T-cell (primary cell): ENCODE measurements around the gene LY6G6F. TPM values are rescaled to one million over a fixed set of nuclear protein-coding genes. Genes with fewer than 3 reads are reported as not detected.

Source experiments
- ATAC-seq, 4 experiments: fragments of 200-7000 bp in 3 of 4; fragments of 150-1000 bp in 1 of 4; cut with Tn5 transposase; replicated peaks in 1 of 4; 1 replicate in 3 of 4; 2 replicates in 1 of 4; pipeline ENCODE4 v1.10.0; 2021; ENCODE audit warnings: moderate library complexity in 3 of 4, mild to moderate bottlenecking in 2 of 4, moderate number of reproducible peaks in 1 of 4
- CTCF ChIA-PET, 2 donors: fragments of 300-600 bp; sonication (Branson Sonifier 250); formaldehyde crosslinking; loops; one replicate each; lab custom pipeline; 2022; ENCODE audit warnings: antibody characterized with exemption in 2 of 2; lab: Charles Lee
- POLR2A ChIA-PET, 2 donors: fragments of 300-600 bp; sonication (Branson Sonifier 250); formaldehyde crosslinking; loops; one replicate each; lab custom pipeline; 2022; ENCODE audit warnings: antibody characterized with exemption in 2 of 2; lab: Charles Lee
- DNase-seq, 35 experiments: peaks; one replicate each; pipeline versions ENCODE4 v3.0.0 to v3.0.0-alpha.2; 2013 to 2023
- H3K27ac ChIP-seq: one replicate; pipeline ENCODE4 v1.5.1; 2013; ENCODE audit warnings: low read length
- H3K27me3 ChIP-seq, 2 experiments: replicated peaks in 1 of 2; 1 replicate in 1 of 2; 2 replicates in 1 of 2; pipeline versions ENCODE4 v1.6.1 to v1.7.0; 2013; ENCODE audit warnings: low read length in 1 of 2, mixed read lengths in 1 of 2; ENCODE audit not compliant: control insufficient read depth in 2 of 2, insufficient read depth in 2 of 2; ENCODE audit errors: extremely low read depth in 1 of 2
- H3K36me3 ChIP-seq, 2 donors: 1 replicate in 1 of 2; 2 replicates in 1 of 2; pipeline versions ENCODE4 v1.6.1 to v1.7.0; 2013; ENCODE audit warnings: low read length in 1 of 2; ENCODE audit not compliant: control insufficient read depth in 2 of 2, insufficient read depth in 1 of 2; ENCODE audit errors: extremely low read depth in 1 of 2
- H3K4me1 ChIP-seq, 2 experiments: 1 replicate in 1 of 2; 2 replicates in 1 of 2; pipeline versions ENCODE4 v1.6.1 to v1.7.0; 2013; ENCODE audit warnings: low read length in 2 of 2, mixed read lengths in 1 of 2; ENCODE audit not compliant: insufficient read depth in 2 of 2, control insufficient read depth in 1 of 2; ENCODE audit errors: extremely low read depth in 1 of 2
- H3K4me3 ChIP-seq, 2 donors: 1 replicate in 1 of 2; 2 replicates in 1 of 2; pipeline versions ENCODE4 v1.5.1 to v1.7.0; 2013; ENCODE audit warnings: mild to moderate bottlenecking in 2 of 2, low read length in 1 of 2, moderate library complexity in 1 of 2; ENCODE audit not compliant: control insufficient read depth in 1 of 2; ENCODE audit errors: extremely low read depth in 1 of 2
- H3K9me3 ChIP-seq: 2 replicates; pipeline ENCODE4 v1.7.0; 2013
- H3K27ac Mint-ChIP-seq, 2 donors: one replicate each; pipeline ENCODE4 v1.8.0; 2020 to 2021; ENCODE audit warnings: mild to moderate bottlenecking in 2 of 2, mixed read lengths in 2 of 2
- H3K27me3 Mint-ChIP-seq, 2 donors: one replicate each; pipeline ENCODE4 v1.8.0; 2021 to 2022; ENCODE audit warnings: mixed read lengths in 2 of 2
- H3K36me3 Mint-ChIP-seq: one replicate; pipeline ENCODE4 v1.8.0; 2021; ENCODE audit warnings: mixed read lengths
- H3K4me1 Mint-ChIP-seq, 3 donors: one replicate each; pipeline ENCODE4 v1.8.0; 2020 to 2022; ENCODE audit warnings: mixed read lengths in 3 of 3, mild to moderate bottlenecking in 1 of 3
- H3K4me3 Mint-ChIP-seq, 3 donors: one replicate each; pipeline ENCODE4 v1.8.0; 2020 to 2022; ENCODE audit warnings: mild to moderate bottlenecking in 3 of 3, mixed read lengths in 3 of 3, moderate library complexity in 3 of 3
- H3K9me3 Mint-ChIP-seq, 3 donors: one replicate each; pipeline ENCODE4 v1.8.0; 2020 to 2022; ENCODE audit warnings: mixed read lengths in 3 of 3
- WGBS: methylation state at CpG from one replicate; pipeline ENCODE4 v1.1.5; 2013; ENCODE audit warnings: missing lambda C conversion rate; ENCODE audit not compliant: insufficient coverage; 5-methylcytosine and 5-hydroxymethylcytosine counted together
- total RNA-seq, 35 experiments: library from RNA in 6 of 35; stranded (reverse) in 6 of 35; fragments of 120-200 nt in 1 of 35; gene quantifications; one replicate each; pipeline versions ENCODE4 v1.2.1 to v1.2.4 and lab custom pipeline; 2013 to 2026

Gene LY6G6F
- total RNA-seq, 5 donors from 2014 or later (not counting 1 experiment from before 2014, with no cell fraction given): not detected

- DNase-seq (peak; percentile 54 to 88 (median 75)), ATAC-seq (peak; percentile 71 to 80 (median 76))
- Histone ChIP-seq H3K36me3 (peaks cover 4 to 36% of the 10 kb centered on the region in 2 donors), H3K9me3 (no peaks in the 10 kb centered on the region), H3K27me3 (no peaks in the 10 kb centered on the region), H3K27ac (peak overlapping the region; percentile 22), H3K4me1 (peaks cover 17 to 58% of the 10 kb centered on the region in 2 experiments), H3K4me3 (peak overlapping the region; percentile 88 to 95)
- peaks cover 19% of the 10 kb centered on the region for H3K36me3 Mint-ChIP-seq
- peak overlapping the region; percentile 86 to 90 for H3K27ac Mint-ChIP-seq
- ChIA-PET POLR2A (interaction anchor here in 1 of 2 donors (0.6 kb wide), 1 partner anchor 12 kb away, joined by 5 read pairs; no protein-coding TSS in a partner anchor), CTCF (interaction anchor here (0.6 to 2.3 kb wide), 13 partner anchors 8 to 133 kb away, joined by 3 to 29 read pairs (median 4); partner anchors contain the start of genes HSPA1A (in 1 of the 2), HSPA1L (in 1 of the 2), LSM2 (in 1 of the 2) and MSH5 (in 1 of the 2))
- no peaks in the 10 kb centered on the region for H3K27me3 Mint-ChIP-seq
- no peaks in the 10 kb centered on the region for H3K9me3 Mint-ChIP-seq
- peaks cover 49 to 64% (median 64%) of the 10 kb centered on the region in 3 donors for H3K4me1 Mint-ChIP-seq
- 0% methylated on average over 21 of the region's 29 CpGs for WGBS
- H3K4me3 Mint-ChIP-seq: peak overlapping the region; percentile 94 to 96 (median 94)
Measured at GRCh38 chr6:31729515-31729978, 22.9 kb downstream of the LY6G6F start.

- peak overlapping the region; percentile 88 to 95 for H3K4me3 ChIP-seq
- peaks cover 54 to 70% (median 69%) of the 10 kb centered on the region in 3 donors for H3K4me1 Mint-ChIP-seq
- H3K27me3 ChIP-seq: no peaks in the 10 kb centered on the region
- peaks cover 20 to 62% of the 10 kb centered on the region in 2 experiments for H3K4me1 ChIP-seq
- no peaks in the 10 kb centered on the region for H3K27me3 Mint-ChIP-seq
- ChIA-PET POLR2A (interaction anchor here in 1 of 2 donors (0.6 kb wide), 1 partner anchor 12 kb away, joined by 5 read pairs; no protein-coding TSS in a partner anchor), CTCF (interaction anchor here (0.5 to 2.3 kb wide), 16 partner anchors 8 to 133 kb away, joined by 3 to 29 read pairs (median 4); partner anchors contain the start of genes HSPA1A (in 1 of the 2), HSPA1L (in 1 of the 2), LSM2 (in 1 of the 2) and MSH5 (in 1 of the 2))
- H3K27ac ChIP-seq: peak overlapping the region; percentile 22
- no peaks in the 10 kb centered on the region for H3K9me3 Mint-ChIP-seq
- peaks cover 4 to 36% of the 10 kb centered on the region in 2 donors for H3K36me3 ChIP-seq
- peak overlapping the region; percentile 94 to 96 (median 94) for H3K4me3 Mint-ChIP-seq
- peak overlapping the region; percentile 74 to 90 for H3K27ac Mint-ChIP-seq
- H3K36me3 Mint-ChIP-seq: peaks cover 19% of the 10 kb centered on the region
- peak; percentile 53 to 73 (median 61) for ATAC-seq
- no peaks in the 10 kb centered on the region for H3K9me3 ChIP-seq
- 2% methylated on average over 29 of the region's 46 CpGs for WGBS
- peak in 33 of 35 experiments; percentile 13 to 79 (median 49) for DNase-seq
Measured at GRCh38 chr6:31729979-31730630, 23.4 kb downstream of the LY6G6F start.

- ChIA-PET CTCF (interaction anchor here in 1 of 2 donors (0.5 to 2.3 kb wide), 9 partner anchors 10 to 132 kb away, joined by 3 to 29 read pairs (median 4); partner anchors contain the start of genes LSM2 and NEU1), POLR2A (no interaction called here)
- ATAC-seq: no peak
- Histone ChIP-seq H3K4me3 (no peak overlapping the region), H3K4me1 (peaks cover 23 to 64% of the 10 kb centered on the region in 2 experiments), H3K36me3 (peaks cover 4 to 36% of the 10 kb centered on the region in 2 donors), H3K27ac (no peak overlapping the region), H3K27me3 (no peaks in the 10 kb centered on the region), H3K9me3 (no peaks in the 10 kb centered on the region)
- no peaks in the 10 kb centered on the region for H3K9me3 Mint-ChIP-seq
- peaks cover 58 to 74% (median 73%) of the 10 kb centered on the region in 3 donors for H3K4me1 Mint-ChIP-seq
- peak overlapping the region; percentile 94 to 96 (median 94) for H3K4me3 Mint-ChIP-seq
- no peak for DNase-seq
- 100% methylated on average over 3 of the region's 11 CpGs for WGBS
- H3K36me3 Mint-ChIP-seq: peaks cover 19% of the 10 kb centered on the region
- no peaks in the 10 kb centered on the region for H3K27me3 Mint-ChIP-seq
- H3K27ac Mint-ChIP-seq: peak overlapping the region; percentile 74 to 90
Measured at GRCh38 chr6:31730631-31731086, 24.0 kb downstream of the LY6G6F start.

- no peaks in the 10 kb centered on the region for H3K27me3 ChIP-seq
- H3K9me3 ChIP-seq: no peaks in the 10 kb centered on the region
- H3K4me3 ChIP-seq: no peak overlapping the region
- Mint-ChIP-seq H3K27me3 (no peaks in the 10 kb centered on the region), H3K27ac (peak overlapping the region in 1 of 2 donors; percentile 36), H3K4me1 (peaks cover 64 to 74% (median 74%) of the 10 kb centered on the region in 3 donors), H3K4me3 (peak overlapping the region in 1 of 3 donors; percentile 94), H3K9me3 (no peaks in the 10 kb centered on the region), H3K36me3 (peaks cover 19% of the 10 kb centered on the region)
- peaks cover 4 to 36% of the 10 kb centered on the region in 2 donors for H3K36me3 ChIP-seq
- peaks cover 28 to 72% of the 10 kb centered on the region in 2 experiments for H3K4me1 ChIP-seq
- no peak for ATAC-seq
- DNase-seq: no peak
- ChIA-PET CTCF (no interaction called here), POLR2A (no interaction called here)
- no CpG with 5 or more reads among the region's 3 CpGs for WGBS
- no peak overlapping the region for H3K27ac ChIP-seq
Measured at GRCh38 chr6:31732029-31732428, 25.4 kb downstream of the LY6G6F start.

- H3K27me3 ChIP-seq: no peaks in the 10 kb centered on the region
- peaks cover 19% of the 10 kb centered on the region for H3K36me3 Mint-ChIP-seq
- peak overlapping the region in 1 of 2 donors; percentile 85 for H3K4me3 ChIP-seq
- ChIA-PET CTCF (interaction anchor here in 1 of 2 donors (0.6 kb wide), 1 partner anchor 129 kb away, joined by 5 read pairs; the partner anchor contains the start of gene NEU1), POLR2A (no interaction called here)
- peak overlapping the region; percentile 81 for H3K27ac ChIP-seq
- no peaks in the 10 kb centered on the region for H3K9me3 Mint-ChIP-seq
- no peaks in the 10 kb centered on the region for H3K27me3 Mint-ChIP-seq
- H3K36me3 ChIP-seq: peaks cover 4 to 36% of the 10 kb centered on the region in 2 donors
- ATAC-seq: no peak
- H3K4me1 Mint-ChIP-seq: peaks cover 69 to 78% (median 77%) of the 10 kb centered on the region in 3 donors
- no peaks in the 10 kb centered on the region for H3K9me3 ChIP-seq
- 78% methylated on average over 4 of the region's 4 CpGs for WGBS
- peak overlapping the region; percentile 95 to 97 for H3K27ac Mint-ChIP-seq
- H3K4me1 ChIP-seq: peaks cover 38 to 72% of the 10 kb centered on the region in 2 experiments
- no peak for DNase-seq
- peak overlapping the region; percentile 41 to 95 (median 92) for H3K4me3 Mint-ChIP-seq
Measured at GRCh38 chr6:31733734-31734133, 27.1 kb downstream of the LY6G6F start.
